ENCODE measurements around the gene NLN. TPM values are rescaled to one million over a fixed set of nuclear protein-coding genes. Genes with fewer than 3 reads are reported as not detected.

NLN gene
- total and polyA plus RNA-seq, 2 donors (not counting 1 experiment from before 2014, with no cell fraction given): 29.2 to 33.7 TPM

GRCh38 chr5:65682148-65682547, 39.9 kb upstream of the NLN start:
- Histone ChIP-seq H3K27me3 (ENCODE audit: control insufficient read depth, insufficient read depth, low read length) (no peaks in the 10 kb centered on the region), H3K36me3 (ENCODE audit: control insufficient read depth, insufficient read depth, low read length) (no peaks in the 10 kb centered on the region), H3K4me2 (ENCODE audit: extremely low read depth, insufficient read depth, low read length) (no peak overlapping the region), H3K79me2 (ENCODE audit: control insufficient read depth, insufficient read depth, low read length) (no peaks in the 10 kb centered on the region), H3K4me3 (replicated peaks in 1 of 4; ENCODE audit: control extremely low read depth in 1 of 4, insufficient read depth in 1 of 4, low read depth in 3 of 4, low read length in 4 of 4) (no peak overlapping the region), H3K4me1 (ENCODE audit: control insufficient read depth, extremely low read depth, insufficient read depth, low read length) (no peaks in the 10 kb centered on the region), H3K9ac (ENCODE audit: insufficient read depth, low read length) (no peak overlapping the region), H2AFZ (ENCODE audit: low read length) (no peak overlapping the region), H4K20me1 (ENCODE audit: control insufficient read depth, extremely low read depth, insufficient read depth, low read length) (no peaks in the 10 kb centered on the region), H3K27ac (ENCODE audit: insufficient read depth, low read length) (no peak overlapping the region), H3K9me3 (ENCODE audit: control insufficient read depth, insufficient read depth, low read depth, low read length) (no peaks in the 10 kb centered on the region)
- no peak for DNase-seq (ENCODE audit: low read depth in 2 of 2)
- TF ChIP-seq EZH2 (IDR thresholded peaks at IDR 0.05; ENCODE audit: low read length, missing control alignments): no peak
- TF ChIP-seq, protein P1, sequence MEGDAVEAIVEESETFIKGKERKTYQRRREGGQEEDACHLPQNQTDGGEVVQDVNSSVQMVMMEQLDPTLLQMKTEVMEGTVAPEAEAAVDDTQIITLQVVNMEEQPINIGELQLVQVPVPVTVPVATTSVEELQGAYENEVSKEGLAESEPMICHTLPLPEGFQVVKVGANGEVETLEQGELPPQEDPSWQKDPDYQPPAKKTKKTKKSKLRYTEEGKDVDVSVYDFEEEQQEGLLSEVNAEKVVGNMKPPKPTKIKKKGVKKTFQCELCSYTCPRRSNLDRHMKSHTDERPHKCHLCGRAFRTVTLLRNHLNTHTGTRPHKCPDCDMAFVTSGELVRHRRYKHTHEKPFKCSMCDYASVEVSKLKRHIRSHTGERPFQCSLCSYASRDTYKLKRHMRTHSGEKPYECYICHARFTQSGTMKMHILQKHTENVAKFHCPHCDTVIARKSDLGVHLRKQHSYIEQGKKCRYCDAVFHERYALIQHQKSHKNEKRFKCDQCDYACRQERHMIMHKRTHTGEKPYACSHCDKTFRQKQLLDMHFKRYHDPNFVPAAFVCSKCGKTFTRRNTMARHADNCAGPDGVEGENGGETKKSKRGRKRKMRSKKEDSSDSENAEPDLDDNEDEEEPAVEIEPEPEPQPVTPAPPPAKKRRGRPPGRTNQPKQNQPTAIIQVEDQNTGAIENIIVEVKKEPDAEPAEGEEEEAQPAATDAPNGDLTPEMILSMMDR (conservative IDR thresholded peaks at IDR 0.05 in 1 of 2, IDR thresholded peaks at IDR 0.05 in 1 of 2; ENCODE audit: low read depth in 1 of 2, low read length in 2 of 2): no peak

DNA sequence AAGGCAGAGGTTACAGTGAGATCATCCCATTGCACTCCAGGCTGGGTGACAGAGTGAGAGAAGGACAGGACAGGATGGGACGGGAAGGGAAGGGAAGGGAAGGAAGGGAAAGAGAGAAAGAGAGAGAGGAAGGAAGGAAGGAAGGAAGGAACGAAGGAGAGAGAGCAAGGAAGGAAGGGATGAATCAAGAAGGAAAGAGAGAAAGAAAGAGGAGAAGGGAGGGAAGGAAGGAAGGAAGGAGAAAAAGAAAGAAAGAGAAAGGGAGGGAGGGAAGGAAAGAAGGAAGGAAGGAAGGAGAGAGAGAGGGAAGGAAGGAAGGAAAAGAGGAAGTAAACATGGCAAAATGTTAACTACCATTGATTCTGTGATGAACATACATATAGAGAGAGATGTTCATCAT, 28.9 kb upstream of the NLN start:
- H2AFZ ChIP-seq (ENCODE audit: low read length): no peak overlapping the region
- no peak overlapping the region for H3K4me3 ChIP-seq (replicated peaks in 1 of 4; ENCODE audit: control extremely low read depth in 1 of 4, insufficient read depth in 1 of 4, low read depth in 3 of 4, low read length in 4 of 4)
- no peak for DNase-seq (ENCODE audit: low read depth in 2 of 2)
- H3K4me1 ChIP-seq (ENCODE audit: control insufficient read depth, extremely low read depth, insufficient read depth, low read length): no peaks in the 10 kb centered on the region
- no peaks in the 10 kb centered on the region for H3K36me3 ChIP-seq (ENCODE audit: control insufficient read depth, insufficient read depth, low read length)
- H3K9me3 ChIP-seq (ENCODE audit: control insufficient read depth, insufficient read depth, low read depth, low read length): no peaks in the 10 kb centered on the region
- H3K27me3 ChIP-seq (ENCODE audit: control insufficient read depth, insufficient read depth, low read length): no peaks in the 10 kb centered on the region
- H3K27ac ChIP-seq (ENCODE audit: insufficient read depth, low read length): no peak overlapping the region
- TF ChIP-seq EZH2 (IDR thresholded peaks at IDR 0.05; ENCODE audit: low read length, missing control alignments): no peak
- TF ChIP-seq, protein P1 (conservative IDR thresholded peaks at IDR 0.05 in 1 of 2, IDR thresholded peaks at IDR 0.05 in 1 of 2; ENCODE audit: low read depth in 1 of 2, low read length in 2 of 2): no peak
- H3K9ac ChIP-seq (ENCODE audit: insufficient read depth, low read length): no peak overlapping the region
- no peak overlapping the region for H3K4me2 ChIP-seq (ENCODE audit: extremely low read depth, insufficient read depth, low read length)
- no peaks in the 10 kb centered on the region for H4K20me1 ChIP-seq (ENCODE audit: control insufficient read depth, extremely low read depth, insufficient read depth, low read length)
- H3K79me2 ChIP-seq (ENCODE audit: control insufficient read depth, insufficient read depth, low read length): no peaks in the 10 kb centered on the region

- H3K79me2 ChIP-seq (ENCODE audit: control insufficient read depth, insufficient read depth, low read length): no peaks in the 10 kb centered on the region
- no peaks in the 10 kb centered on the region for H3K27me3 ChIP-seq (ENCODE audit: control insufficient read depth, insufficient read depth, low read length)
- H3K4me3 ChIP-seq (replicated peaks in 1 of 4; ENCODE audit: control extremely low read depth in 1 of 4, insufficient read depth in 1 of 4, low read depth in 3 of 4, low read length in 4 of 4): no peak overlapping the region
- H3K9me3 ChIP-seq (ENCODE audit: control insufficient read depth, insufficient read depth, low read depth, low read length): no peaks in the 10 kb centered on the region
- no peak overlapping the region for H2AFZ ChIP-seq (ENCODE audit: low read length)
- H3K36me3 ChIP-seq (ENCODE audit: control insufficient read depth, insufficient read depth, low read length): no peaks in the 10 kb centered on the region
- no peaks in the 10 kb centered on the region for H3K4me1 ChIP-seq (ENCODE audit: control insufficient read depth, extremely low read depth, insufficient read depth, low read length)
- no peak overlapping the region for H3K4me2 ChIP-seq (ENCODE audit: extremely low read depth, insufficient read depth, low read length)
- no peaks in the 10 kb centered on the region for H4K20me1 ChIP-seq (ENCODE audit: control insufficient read depth, extremely low read depth, insufficient read depth, low read length)
- H3K27ac ChIP-seq (ENCODE audit: insufficient read depth, low read length): no peak overlapping the region
- DNase-seq (ENCODE audit: low read depth in 2 of 2): peak in 1 of 2 donors; percentile 1
- H3K9ac ChIP-seq (ENCODE audit: insufficient read depth, low read length): no peak overlapping the region
- TF ChIP-seq, protein P1 (conservative IDR thresholded peaks at IDR 0.05 in 1 of 2, IDR thresholded peaks at IDR 0.05 in 1 of 2; ENCODE audit: low read depth in 1 of 2, low read length in 2 of 2): no peak
- TF ChIP-seq EZH2 (IDR thresholded peaks at IDR 0.05; ENCODE audit: low read length, missing control alignments): no peak
Measured at GRCh38 chr5:65695162-65695755, 26.7 kb upstream of the NLN start.

Measured in fibroblast of lung (primary cell).